Hepatocyte (in vitro differentiated cells): ENCODE measurements around the gene ELK4.

Experiments used
- CTCF ChIP-seq: fragments of 200-600 bp; sonication (generic); IDR thresholded peaks from 2 replicates; pipeline ENCODE4 v1.5.1; 2016; ENCODE audit warnings: antibody characterized with exemption, mild to moderate bottlenecking; ENCODE audit not compliant: poor library complexity
- EZH2 ChIP-seq: fragments of 200-600 bp; sonication (generic); IDR thresholded peaks from 2 replicates; pipeline ENCODE4 v1.6.1; 2016; ENCODE audit warnings: antibody characterized with exemption, mild to moderate bottlenecking, borderline replicate concordance

DNA sequence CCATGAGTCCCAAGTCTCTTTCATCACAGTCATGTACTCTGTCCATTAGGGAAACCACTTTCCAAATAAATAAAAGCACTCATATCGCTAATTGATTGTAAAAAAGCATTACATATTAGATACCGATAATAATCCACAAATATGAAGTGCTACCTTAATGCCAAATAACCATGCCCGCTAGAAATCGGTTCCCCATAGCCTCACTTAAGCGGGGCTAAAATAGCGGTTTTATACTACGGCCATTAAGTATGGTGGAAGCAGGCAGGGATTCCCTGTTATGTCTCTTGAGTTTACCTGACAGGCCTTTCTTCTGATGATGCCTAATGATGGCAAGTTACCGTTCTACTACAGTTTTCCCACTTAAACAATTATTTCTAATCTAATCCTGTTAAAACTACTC lies 3.9 kb downstream of the ELK4 start:
- TF ChIP-seq CTCF = no peak
- no peak for TF ChIP-seq EZH2
